ENCODE measurements around the gene XCR1. TPM values are rescaled to one million over a fixed set of nuclear protein-coding genes. Genes with fewer than 3 reads are reported as not detected.

The XCR1 gene
- total and polyA plus RNA-seq, 2 of the 8 experiments (the other 6 are each of a cell fraction or from before 2014, with no cell fraction given): 0.53 TPM; not detected in 1

GRCh38 chr3:46036191-46036590 is 8.9 kb upstream of the XCR1 start:
- TF ChIP-seq HDAC6 (IDR thresholded peaks at IDR 0.05; ENCODE audit: low read depth, low read length): no peak
- TF ChIP-seq ZNF274 (IDR thresholded peaks at IDR 0.05; ENCODE audit: borderline replicate concordance, extremely low read depth, low read length): no peak
- TF ChIP-seq SAP30 (IDR thresholded peaks at IDR 0.05; ENCODE audit: insufficient read depth, insufficient replicate concordance, low read length): no peak
- no peak for TF ChIP-seq TEAD4 (IDR thresholded peaks at IDR 0.05; ENCODE audit: low read depth, low read length)
- TF ChIP-seq BRCA1 (IDR thresholded peaks at IDR 0.05; ENCODE audit: low read depth, low read length): no peak
- no peak for TF ChIP-seq JUND (IDR thresholded peaks at IDR 0.05; ENCODE audit: low read length)
- TF ChIP-seq RFX5 (IDR thresholded peaks at IDR 0.05; ENCODE audit: borderline replicate concordance, low read depth, low read length): no peak
- no peak for TF ChIP-seq JUN (IDR thresholded peaks at IDR 0.05; ENCODE audit: low read depth, low read length)
- no peak for TF ChIP-seq NRF1 (IDR thresholded peaks at IDR 0.05; ENCODE audit: low read depth, low read length)

More at GRCh38 chr3:46036191-46036590, 8.9 kb upstream of the XCR1 start:
- Histone ChIP-seq H3K36me3 (ENCODE audit: control insufficient read depth in 2 of 4, insufficient read depth in 4 of 4, low read length in 3 of 4) (no peaks in the 10 kb centered on the region), H2BK120ac (replicated peaks; ENCODE audit: low read depth, low read length) (no peak overlapping the region), H4K5ac (ENCODE audit: insufficient read length, low read depth, low read length) (no peak overlapping the region), H2BK5ac (ENCODE audit: low read depth, low read length) (no peak overlapping the region), H3K4me2 (ENCODE audit: insufficient read depth in 1 of 2, low read depth in 2 of 2, low read length in 2 of 2) (no peak overlapping the region), H3K79me2 (ENCODE audit: control insufficient read depth in 1 of 2, insufficient read depth in 2 of 2, low read length in 2 of 2) (no peaks in the 10 kb centered on the region), H3K18ac (ENCODE audit: extremely low read depth, low read length) (no peak overlapping the region), H2BK12ac (ENCODE audit: low read depth, low read length) (no peak overlapping the region), H4K20me1 (replicated peaks in 1 of 2; ENCODE audit: control insufficient read depth in 1 of 2, insufficient read depth in 2 of 2, low read length in 2 of 2) (no peaks in the 10 kb centered on the region), H2BK15ac (ENCODE audit: low read length) (no peak overlapping the region), H3K79me1 (ENCODE audit: low read depth, low read length) (no peaks in the 10 kb centered on the region), H2AFZ (ENCODE audit: low read length) (no peak overlapping the region), H3K4me3 (ENCODE audit: extremely low read depth in 1 of 4, insufficient read depth in 2 of 4, low read depth in 3 of 4, low read length in 4 of 4) (no peak overlapping the region), H4K91ac (replicated peaks; ENCODE audit: insufficient read length, low read length) (no peak overlapping the region), H3K27ac (ENCODE audit: low read depth, low read length) (no peak overlapping the region), H4K8ac (ENCODE audit: extremely low read depth, insufficient read depth, low read length) (no peak overlapping the region), H3K14ac (ENCODE audit: insufficient read length) (no peak overlapping the region), H3K4me1 (replicated peaks in 1 of 4; ENCODE audit: control insufficient read depth in 3 of 4, insufficient read depth in 4 of 4, low read length in 3 of 4) (no peaks in the 10 kb centered on the region), H3K4ac (replicated peaks; ENCODE audit: insufficient read length, low read depth, low read length) (no peak overlapping the region), H2AK5ac (ENCODE audit: low read depth, low read length) (no peak overlapping the region), H3K9me3 (ENCODE audit: insufficient read depth in 2 of 2, low read depth in 1 of 2, low read length in 1 of 2) (no peaks in the 10 kb centered on the region), H3K56ac (replicated peaks; ENCODE audit: insufficient read length, low read depth, low read length) (no peak overlapping the region), H3K23ac (ENCODE audit: insufficient read length) (no peak overlapping the region), H3K23me2 (ENCODE audit: low read depth, low read length) (no peaks in the 10 kb centered on the region), H2BK20ac (ENCODE audit: low read length) (no peak overlapping the region), H3K9ac (replicated peaks in 1 of 4; ENCODE audit: extremely low read depth in 1 of 4, low read depth in 3 of 4, low read length in 3 of 4) (no peak overlapping the region), H3K27me3 (replicated peaks in 1 of 4; ENCODE audit: control insufficient read depth in 3 of 4, extremely low read depth in 1 of 4, insufficient read depth in 3 of 4, low read length in 3 of 4) (peaks cover 0 to 1% (median 0%) of the 10 kb centered on the region in 4 experiments; a peak in 1 of 7 replicates)
- ChIA-PET CTCF (ENCODE audit: partially characterized antibody) (no interaction called here), POLR2A (ENCODE audit: partially characterized antibody) (no interaction called here)
- DNase-seq (ENCODE audit: low read depth in 1 of 2, low spot score in 2 of 2) (no peak), FAIRE-seq (no peak)
- WGBS, 2 experiments (ENCODE audit: extremely low coverage in 1 of 2, insufficient coverage in 1 of 2, insufficient read length in 1 of 2, insufficient replicate concordance in 2 of 2, low coverage in 1 of 2, low lambda C conversion rate in 2 of 2, missing lambda C conversion rate in 1 of 2): 91% methylated on average over 1 of the region's 1 CpG; no CpG with 5 or more reads in 1 of the 2 experiments

All from H1 (cell line).